Measurements from ENCODE around the gene ARL15. TPM values are rescaled to one million over a fixed set of nuclear protein-coding genes. Genes with fewer than 3 reads are reported as not detected.
A peak's percentile ranks its signal among the peaks of the same experiment; 100 is the strongest.

The ARL15 gene
- total RNA-seq, 1 experiment from 2014 or later = 13.0 TPM

- no peak overlapping the region for H4K91ac ChIP-seq (ENCODE audit: insufficient read length, low read depth, low read length)
Observed at GRCh38 chr5:54360089-54360488, 49.7 kb upstream of the ARL15 start.

More at GRCh38 chr5:54360089-54360488, 49.7 kb upstream of the ARL15 start:
- Histone ChIP-seq H3K27ac (ENCODE audit: insufficient read length, low read depth, low read length) (no peak overlapping the region), H3K79me1 (ENCODE audit: insufficient read depth, low read depth, low read length, poor library complexity, severe bottlenecking) (no peaks in the 10 kb centered on the region), H3K56ac (ENCODE audit: insufficient read length, low read depth, low read length) (no peak overlapping the region), H2BK5ac (ENCODE audit: insufficient read length, low read length) (no peak overlapping the region), H2BK20ac (ENCODE audit: low read depth, low read length, poor library complexity, severe bottlenecking) (no peak overlapping the region), H3K23ac (ENCODE audit: insufficient read length, low read depth, low read length) (no peak overlapping the region), H3K23me2 (ENCODE audit: insufficient read length, low read depth, low read length, poor library complexity, severe bottlenecking) (no peaks in the 10 kb centered on the region), H4K20me1 (ENCODE audit: control insufficient read depth, insufficient read depth, insufficient read length) (no peaks in the 10 kb centered on the region), H3K14ac (ENCODE audit: insufficient read depth, low read length) (no peak overlapping the region), H2AFZ (ENCODE audit: low read length) (no peak overlapping the region), H3K79me2 (ENCODE audit: insufficient read depth, low read length) (no peaks in the 10 kb centered on the region), H3K27me3 (ENCODE audit: insufficient read depth, low read length) (no peaks in the 10 kb centered on the region), H2BK15ac (ENCODE audit: low read depth, low read length) (no peak overlapping the region), H2BK12ac (ENCODE audit: insufficient read length, low read depth, low read length) (no peak overlapping the region), H2AK5ac (ENCODE audit: insufficient read length, low read length) (no peak overlapping the region), H3K18ac (ENCODE audit: insufficient read length, low read depth, low read length) (no peak overlapping the region), H3K4ac (ENCODE audit: low read depth, low read length) (no peak overlapping the region), H3K9ac (ENCODE audit: extremely low read depth, insufficient read length, low read length) (no peak overlapping the region), H3K4me2 (ENCODE audit: insufficient read depth, insufficient read length, low read length) (no peak overlapping the region), H3K4me1 (ENCODE audit: insufficient read depth, low read length) (no peaks in the 10 kb centered on the region), H4K5ac (ENCODE audit: insufficient read length, low read depth, low read length) (no peak overlapping the region), H3K9me3 (ENCODE audit: control insufficient read depth, low read depth, low read length) (no peaks in the 10 kb centered on the region), H4K8ac (replicated peaks; ENCODE audit: insufficient read length, low read depth, low read length) (no peak overlapping the region), H3T11ph (ENCODE audit: low read length) (no peak overlapping the region), H2BK120ac (ENCODE audit: low read depth, low read length, poor library complexity, severe bottlenecking) (no peak overlapping the region)
- H3K27ac Mint-ChIP-seq = peak overlapping the region in 1 of 3 experiments; percentile 57; a peak in 1 of 7 replicates
- TF ChIP-seq CTCF (conservative IDR thresholded peaks at IDR 0.05) = no peak
- WGBS (ENCODE audit: extremely low coverage, insufficient read length, low lambda C conversion rate) = no CpG with 5 or more reads among the region's 5 CpGs
- H3K9me3 Mint-ChIP-seq = peaks cover 9 to 11% of the 10 kb centered on the region in 2 experiments
- H3K4me3 Mint-ChIP-seq = no peak overlapping the region
- peaks cover 5 to 10% (median 5%) of the 10 kb centered on the region in 3 experiments; a peak in 6 of 7 replicates for H3K36me3 Mint-ChIP-seq (ENCODE audit: insufficient read depth in 1 of 3, low read depth in 3 of 3)
- DNase-seq = peak; percentile 29
- peaks cover 1% of the 10 kb centered on the region; the same call in 1 of the 2 replicates for H3K27me3 Mint-ChIP-seq (ENCODE audit: low read depth)
- peaks cover 14 to 22% of the 10 kb centered on the region in 2 experiments for H3K4me1 Mint-ChIP-seq
